Hepatocyte (in vitro differentiated cells): ENCODE data around the gene DAGLB. TPM values are rescaled to one million over a fixed set of nuclear protein-coding genes. Genes with fewer than 3 reads are reported as not detected.
"Not testable (repeated sequence)": the region's sequence is repeated elsewhere in the genome, so short reads cannot be mapped to it uniquely, and the experiment has no call there.

Experiments
- DNase-seq: peaks from one replicate; pipeline ENCODE4 v3.0.0-alpha.2; 2016; ENCODE audit warnings: low spot score
- H2AFZ ChIP-seq: fragments of 200-600 bp; sonication (generic); 2 replicates; pipeline ENCODE4 v1.6.0; 2016; ENCODE audit warnings: antibody characterized with exemption, mild to moderate bottlenecking
- H3K27ac ChIP-seq: fragments of 200-600 bp; sonication (generic); 2 replicates; pipeline ENCODE4 v1.5.1; 2016; ENCODE audit warnings: mild to moderate bottlenecking
- H3K27me3 ChIP-seq: fragments of 200-600 bp; sonication (generic); 2 replicates; pipeline ENCODE4 v1.6.1; 2016
- H3K36me3 ChIP-seq: fragments of 200-600 bp; sonication (generic); replicated peaks from 2 replicates; pipeline ENCODE4 v1.5.1; 2016; ENCODE audit warnings: low read depth; ENCODE audit not compliant: insufficient read depth
- H3K4me1 ChIP-seq: fragments of 200-600 bp; sonication (generic); 2 replicates; pipeline ENCODE4 v1.5.1; 2016; ENCODE audit warnings: mild to moderate bottlenecking, moderate library complexity; ENCODE audit not compliant: insufficient read depth
- H3K4me2 ChIP-seq: fragments of 200-600 bp; sonication (generic); 2 replicates; pipeline ENCODE4 v1.6.0; 2016
- H3K4me3 ChIP-seq: fragments of 200-600 bp; sonication (generic); 2 replicates; pipeline ENCODE4 v1.5.1; 2016; ENCODE audit warnings: mild to moderate bottlenecking
- H3K79me2 ChIP-seq: fragments of 200-600 bp; sonication (generic); 2 replicates; pipeline ENCODE4 v1.6.0; 2017; ENCODE audit warnings: mild to moderate bottlenecking
- H3K9me2 ChIP-seq: fragments of 200-600 bp; sonication (generic); replicated peaks from 2 replicates; pipeline ENCODE4 v1.6.0; 2017; ENCODE audit warnings: mild to moderate bottlenecking; ENCODE audit not compliant: insufficient read depth
- H3K9me3 ChIP-seq: fragments of 200-600 bp; sonication (generic); 2 replicates; pipeline ENCODE4 v1.5.1; 2016; ENCODE audit warnings: low read depth, mild to moderate bottlenecking
- H4K20me1 ChIP-seq: fragments of 200-600 bp; sonication (generic); 2 replicates; pipeline ENCODE4 v1.6.0; 2016; ENCODE audit warnings: mild to moderate bottlenecking; ENCODE audit not compliant: insufficient read depth, poor library complexity, severe bottlenecking
- EZH2 ChIP-seq: fragments of 200-600 bp; sonication (generic); IDR thresholded peaks from 2 replicates; pipeline ENCODE4 v1.6.1; 2016; ENCODE audit warnings: antibody characterized with exemption, mild to moderate bottlenecking, borderline replicate concordance
- EZH2phosphoT487 ChIP-seq: fragments of 200-600 bp; sonication (generic); IDR thresholded peaks from one replicate; pipeline ENCODE4 v1.6.1; 2018; ENCODE audit warnings: antibody characterized with exemption, mild to moderate bottlenecking, low read depth, moderate library complexity; ENCODE audit not compliant: unreplicated experiment, severe bottlenecking
- WGBS: methylation state at CpG from one replicate; pipeline ENCODE4 v1.1.6; 2016; ENCODE audit warnings: low lambda C conversion rate; ENCODE audit errors: missing lambda C conversion rate; 5-methylcytosine and 5-hydroxymethylcytosine counted together
- polyA plus RNA-seq: library from polyadenylated mRNA; unstranded; fragments of >200 nt; fragmentation: Nextera tagmentation; extraction: Ambion mirVana; gene quantifications from 2 replicates; pipeline ENCODE4 v1.2.1, GENCODE V29; 2016
- total RNA-seq: library from RNA; depleted of rRNA; stranded (reverse); fragments of >200 nt; gene quantifications from 2 replicates; pipeline ENCODE4 v1.2.3, GENCODE V29; 2014
- TF ChIP-seq, protein P1 (sequence below): fragments of 200-600 bp; sonication (generic); IDR thresholded peaks from 2 replicates; pipeline ENCODE4 v1.5.1; 2016; ENCODE audit warnings: antibody characterized with exemption, mild to moderate bottlenecking; ENCODE audit not compliant: poor library complexity

DAGLB gene
- total and polyA plus RNA-seq, 2 experiments from 2014 or later, result 17.5 to 22.2 TPM

DNA sequence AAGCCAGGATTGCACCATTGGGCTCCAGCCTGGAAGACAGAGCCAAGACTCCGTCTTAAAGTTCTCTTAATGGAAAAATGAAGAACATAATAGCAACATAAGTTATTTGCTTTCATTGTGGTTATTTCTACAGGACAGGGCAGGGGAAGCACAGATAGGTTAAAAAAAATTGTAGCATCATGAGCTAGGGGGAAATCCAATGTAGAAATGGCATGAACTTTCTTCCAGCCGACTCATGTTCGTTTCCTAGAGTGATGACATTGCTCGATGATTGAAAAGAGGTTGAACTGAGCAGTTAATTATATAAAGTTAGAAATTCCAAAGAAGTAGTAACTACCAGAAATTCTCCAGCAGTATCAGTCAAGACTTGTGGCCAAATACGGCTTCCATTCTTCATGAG is 64.9 kb downstream of the DAGLB start:
- no peak for DNase-seq
- Histone ChIP-seq H4K20me1 (peaks cover 93% of the 10 kb centered on the region), H3K4me1 (peaks cover 34% of the 10 kb centered on the region), H3K36me3 (no peaks in the 10 kb centered on the region), H3K4me3 (no peak overlapping the region), H3K27me3 (no peaks in the 10 kb centered on the region), H3K79me2 (peaks cover 96% of the 10 kb centered on the region), H3K27ac (peak overlapping the region; percentile 0), H3K9me3 (no peaks in the 10 kb centered on the region), H2AFZ (no peak overlapping the region), H3K4me2 (no peak overlapping the region), H3K9me2 (no peaks in the 10 kb centered on the region)
- 93% methylated on average over 5 of the region's 5 CpGs for WGBS
- no peak for TF ChIP-seq EZH2
- TF ChIP-seq EZH2phosphoT487, result no peak
- TF ChIP-seq, protein P1, sequence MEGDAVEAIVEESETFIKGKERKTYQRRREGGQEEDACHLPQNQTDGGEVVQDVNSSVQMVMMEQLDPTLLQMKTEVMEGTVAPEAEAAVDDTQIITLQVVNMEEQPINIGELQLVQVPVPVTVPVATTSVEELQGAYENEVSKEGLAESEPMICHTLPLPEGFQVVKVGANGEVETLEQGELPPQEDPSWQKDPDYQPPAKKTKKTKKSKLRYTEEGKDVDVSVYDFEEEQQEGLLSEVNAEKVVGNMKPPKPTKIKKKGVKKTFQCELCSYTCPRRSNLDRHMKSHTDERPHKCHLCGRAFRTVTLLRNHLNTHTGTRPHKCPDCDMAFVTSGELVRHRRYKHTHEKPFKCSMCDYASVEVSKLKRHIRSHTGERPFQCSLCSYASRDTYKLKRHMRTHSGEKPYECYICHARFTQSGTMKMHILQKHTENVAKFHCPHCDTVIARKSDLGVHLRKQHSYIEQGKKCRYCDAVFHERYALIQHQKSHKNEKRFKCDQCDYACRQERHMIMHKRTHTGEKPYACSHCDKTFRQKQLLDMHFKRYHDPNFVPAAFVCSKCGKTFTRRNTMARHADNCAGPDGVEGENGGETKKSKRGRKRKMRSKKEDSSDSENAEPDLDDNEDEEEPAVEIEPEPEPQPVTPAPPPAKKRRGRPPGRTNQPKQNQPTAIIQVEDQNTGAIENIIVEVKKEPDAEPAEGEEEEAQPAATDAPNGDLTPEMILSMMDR, result no peak

DNA sequence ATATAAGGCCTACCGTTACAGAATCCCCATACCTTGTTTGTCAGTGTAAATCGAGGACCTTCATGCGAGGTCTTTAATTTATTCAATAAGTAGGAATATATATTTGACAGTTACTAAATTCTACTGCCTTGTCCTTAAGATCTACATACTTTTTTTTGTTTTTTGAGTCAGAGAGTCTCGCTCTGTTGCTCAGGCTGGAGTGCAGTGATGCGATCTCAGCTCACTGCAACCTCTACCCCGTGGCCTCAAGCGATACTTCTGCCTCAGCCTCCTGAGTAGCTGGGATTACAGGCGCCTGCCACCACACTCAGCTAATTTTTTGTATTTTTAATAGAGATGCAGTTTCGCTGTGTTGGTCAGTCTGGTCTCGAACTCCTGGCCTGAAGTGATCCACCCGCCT is 65.9 kb downstream of the DAGLB start:
- DNase-seq, H3K27ac ChIP-seq, H3K4me3 ChIP-seq, H3K9me2 ChIP-seq, H3K36me3 ChIP-seq, H2AFZ ChIP-seq, H3K27me3 ChIP-seq, H3K9me3 ChIP-seq, H3K4me2 ChIP-seq: not testable (repeated sequence)
- Histone ChIP-seq H3K4me1 (peaks cover 44% of the 10 kb centered on the region), H4K20me1 (peaks cover 96% of the 10 kb centered on the region), H3K79me2 (peaks cover 96% of the 10 kb centered on the region)
- 97% methylated on average over 11 of the region's 11 CpGs for WGBS

DNA sequence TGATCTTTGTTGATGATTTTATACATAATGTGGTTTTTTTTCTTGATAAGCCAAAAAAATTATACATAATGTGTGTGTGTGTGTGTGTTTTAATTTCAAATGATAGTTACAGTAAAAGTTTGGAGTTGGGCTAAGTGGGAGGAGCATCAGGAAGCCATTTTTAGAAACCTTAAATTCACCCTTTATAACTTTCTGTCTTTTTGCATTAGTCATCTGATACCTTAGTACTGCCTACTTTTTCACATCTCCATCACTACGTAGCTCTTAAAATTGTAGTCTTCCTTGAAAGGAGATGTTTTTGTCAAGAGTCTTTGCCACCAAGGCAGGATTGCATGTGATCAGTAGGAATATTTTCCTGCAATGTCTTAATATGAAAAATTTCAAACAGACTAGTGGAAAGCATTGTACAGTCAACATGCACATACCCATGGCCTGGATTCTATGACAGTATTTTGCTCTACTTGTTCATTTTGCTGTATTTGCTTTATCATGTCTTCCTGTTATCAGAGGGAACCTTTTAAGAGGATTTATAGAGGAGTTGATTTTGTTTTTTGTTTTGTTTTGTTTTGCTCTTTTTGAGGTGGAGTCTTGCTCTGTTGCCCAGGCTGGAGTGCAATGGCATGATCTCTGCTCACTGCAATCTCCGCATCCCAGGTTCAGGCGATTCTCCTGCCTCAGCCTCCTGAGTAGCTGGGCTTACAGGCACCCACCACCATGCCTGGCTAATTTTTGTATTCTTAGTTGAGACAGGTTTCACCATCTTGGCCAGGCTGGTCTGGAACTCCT is 67.3 kb downstream of the DAGLB start:
- no peak overlapping the region for H3K4me2 ChIP-seq
- H3K27ac ChIP-seq, result peak overlapping the region; percentile 53
- 92% methylated on average over 3 of the region's 3 CpGs for WGBS
- H3K4me3 ChIP-seq, result no peak overlapping the region
- no peak overlapping the region for H2AFZ ChIP-seq
- no peaks in the 10 kb centered on the region for H3K27me3 ChIP-seq
- no peaks in the 10 kb centered on the region for H3K9me3 ChIP-seq
- no peak for DNase-seq
- no peak for TF ChIP-seq EZH2
- no peak for TF ChIP-seq EZH2phosphoT487
- TF ChIP-seq, protein P1, result no peak
- H3K79me2 ChIP-seq, result peaks cover 97% of the 10 kb centered on the region
- peaks cover 97% of the 10 kb centered on the region for H4K20me1 ChIP-seq
- H3K36me3 ChIP-seq, result no peaks in the 10 kb centered on the region
- peaks cover 33% of the 10 kb centered on the region for H3K4me1 ChIP-seq
- H3K9me2 ChIP-seq, result no peaks in the 10 kb centered on the region

DNA sequence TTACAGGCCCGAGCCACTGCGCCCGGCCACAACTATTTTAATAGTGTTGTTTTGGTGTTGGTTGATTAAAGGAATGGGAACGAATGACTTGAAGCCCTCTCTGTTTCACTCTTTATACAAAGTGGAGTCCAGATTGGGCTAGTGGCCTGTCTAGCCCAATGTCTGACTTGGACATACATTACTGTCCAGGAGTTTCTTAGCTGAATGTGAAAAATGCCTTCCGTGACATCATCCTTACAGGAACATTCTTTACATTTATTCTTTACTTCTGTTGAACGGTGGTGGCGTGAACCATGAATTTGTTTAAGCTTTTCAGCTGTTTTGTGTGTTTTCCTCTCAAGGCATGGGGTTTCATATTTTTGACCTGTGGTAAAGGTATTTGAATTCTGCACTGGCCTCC is 67.9 kb downstream of the DAGLB start:
- Histone ChIP-seq H3K36me3 (no peaks in the 10 kb centered on the region), H3K4me1 (peaks cover 30% of the 10 kb centered on the region), H2AFZ (no peak overlapping the region), H3K27ac (peak overlapping the region; percentile 53), H3K4me3 (no peak overlapping the region), H4K20me1 (peaks cover 100% of the 10 kb centered on the region), H3K4me2 (no peak overlapping the region), H3K79me2 (peaks cover 100% of the 10 kb centered on the region), H3K9me3 (no peaks in the 10 kb centered on the region), H3K9me2 (no peaks in the 10 kb centered on the region), H3K27me3 (no peaks in the 10 kb centered on the region)
- TF ChIP-seq EZH2 (no peak), EZH2phosphoT487 (no peak)
- TF ChIP-seq, protein P1, result no peak
- WGBS, result 85% methylated on average over 7 of the region's 7 CpGs
- DNase-seq, result no peak

DNA sequence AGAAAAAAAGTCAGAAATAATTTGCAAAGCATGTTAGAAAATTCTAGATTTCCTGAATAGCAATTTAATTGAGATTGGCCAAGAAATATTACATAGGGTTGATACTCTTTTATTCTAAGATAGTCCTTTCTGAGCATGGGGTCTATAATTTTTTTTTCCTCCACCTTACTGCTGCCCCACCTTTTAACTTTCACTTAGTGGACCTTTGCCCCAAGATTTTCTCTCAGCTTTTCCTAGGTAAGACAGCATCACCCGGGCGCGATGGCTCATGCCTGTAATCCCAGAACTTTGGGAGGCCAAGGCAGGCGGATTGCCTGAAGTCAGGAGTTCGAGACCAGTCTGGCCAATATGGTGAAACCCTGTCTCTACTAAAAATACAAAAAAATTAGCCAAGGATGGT is 69.2 kb downstream of the DAGLB start:
- H3K4me1 ChIP-seq, result peaks cover 16% of the 10 kb centered on the region
- H3K9me3 ChIP-seq, H3K4me2 ChIP-seq, H3K9me2 ChIP-seq, H3K4me3 ChIP-seq, H3K36me3 ChIP-seq, H3K27me3 ChIP-seq, H2AFZ ChIP-seq, H3K27ac ChIP-seq, DNase-seq: not testable (repeated sequence)
- H3K79me2 ChIP-seq, result peaks cover 88% of the 10 kb centered on the region
- WGBS, result 81% methylated on average over 5 of the region's 5 CpGs
- H4K20me1 ChIP-seq, result peaks cover 87% of the 10 kb centered on the region
